ENCODE measurements around the gene PRKAG3.
"Not testable (repeated sequence)": the region's sequence is repeated elsewhere in the genome, so short reads cannot be mapped to it uniquely, and the experiment has no call there.

PRKAG3 gene

GRCh38 chr2:218861645-218862318 lies 30.2 kb upstream of the PRKAG3 start:
- DNase-seq = no peak

GRCh38 chr2:218860950-218861381 lies 29.4 kb upstream of the PRKAG3 start:
- DNase-seq = peak; percentile 87

- DNase-seq = no peak
These were observed 28.6 kb upstream of the PRKAG3 start for GRCh38 chr2:218859988-218860831.

- DNase-seq = no peak
These were observed 28.0 kb upstream of the PRKAG3 start, which contains the start of gene WNT6 for GRCh38 chr2:218859556-218859987. Gene WNT6, plus strand, starts transcription at chr2:218859805. Its CDS starts 233 bp downstream, at chr2:218860038.

GRCh38 chr2:218858671-218859555 lies 27.3 kb upstream of the PRKAG3 start:
- DNase-seq = no peak

- no peak for DNase-seq
These were observed 26.5 kb upstream of the PRKAG3 start for GRCh38 chr2:218858138-218858445.

- no peak for DNase-seq
These were observed 26.0 kb upstream of the PRKAG3 start for GRCh38 chr2:218857371-218858137.

- no peak for DNase-seq
These were observed 25.3 kb upstream of the PRKAG3 start for GRCh38 chr2:218856896-218857243.

GRCh38 chr2:218856167-218856895 lies 24.7 kb upstream of the PRKAG3 start:
- no peak for DNase-seq

GRCh38 chr2:218855305-218856166 lies 23.9 kb upstream of the PRKAG3 start:
- DNase-seq = no peak

GRCh38 chr2:218854860-218855259 lies 23.3 kb upstream of the PRKAG3 start:
- DNase-seq = no peak

GRCh38 chr2:218853766-218854165 lies 22.2 kb upstream of the PRKAG3 start:
- no peak for DNase-seq

GRCh38 chr2:218852911-218853667 lies 21.5 kb upstream of the PRKAG3 start:
- DNase-seq = peak; percentile 10

- DNase-seq = no peak
These were observed 19.7 kb upstream of the PRKAG3 start for GRCh38 chr2:218851286-218851685.

- DNase-seq = no peak
These were observed 19.2 kb upstream of the PRKAG3 start for GRCh38 chr2:218850796-218851195.

- no peak for DNase-seq
These were observed 18.1 kb upstream of the PRKAG3 start for GRCh38 chr2:218849721-218850120.

- not testable (repeated sequence) for DNase-seq
These were observed 15.4 kb upstream of the PRKAG3 start for GRCh38 chr2:218846963-218847362.

GRCh38 chr2:218844334-218844733 lies 12.7 kb upstream of the PRKAG3 start:
- not testable (repeated sequence) for DNase-seq

- no peak for DNase-seq
These were observed 8.3 kb upstream of the PRKAG3 start for GRCh38 chr2:218839888-218840287.

- DNase-seq = no peak
These were observed 7.8 kb upstream of the PRKAG3 start for GRCh38 chr2:218839430-218839829.
